GM18858 (cell line): Measurements from ENCODE around the gene PIP4K2A.

Experiments
- ATAC-seq: cut with Tn5 transposase; IDR thresholded peaks from one replicate; pipeline ENCODE4 v1.9.1; 2021; ENCODE audit not compliant: unreplicated experiment

Gene PIP4K2A

GRCh38 chr10:22622242-22622806, 92.1 kb downstream of the PIP4K2A start:
- ATAC-seq, result no peak

DNA sequence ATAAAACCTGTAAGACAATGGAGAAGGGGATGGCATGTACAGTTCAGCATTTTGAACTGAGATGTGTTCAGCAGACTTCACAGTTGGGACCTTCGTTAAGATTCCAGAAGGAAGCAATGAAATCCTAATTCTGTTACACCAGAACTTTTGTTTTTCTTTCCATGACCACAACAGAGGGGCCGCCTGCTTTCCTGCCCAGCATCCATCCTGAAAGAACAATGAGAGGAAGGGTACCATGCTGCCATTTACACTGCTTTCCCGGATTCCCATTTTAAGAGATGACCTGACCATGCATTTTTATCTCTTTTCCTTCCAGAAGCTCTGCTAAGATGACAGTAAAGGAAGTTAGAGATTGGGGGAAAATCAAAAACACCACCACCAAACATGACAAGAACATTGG, 92.7 kb downstream of the PIP4K2A start:
- no peak for ATAC-seq

DNA sequence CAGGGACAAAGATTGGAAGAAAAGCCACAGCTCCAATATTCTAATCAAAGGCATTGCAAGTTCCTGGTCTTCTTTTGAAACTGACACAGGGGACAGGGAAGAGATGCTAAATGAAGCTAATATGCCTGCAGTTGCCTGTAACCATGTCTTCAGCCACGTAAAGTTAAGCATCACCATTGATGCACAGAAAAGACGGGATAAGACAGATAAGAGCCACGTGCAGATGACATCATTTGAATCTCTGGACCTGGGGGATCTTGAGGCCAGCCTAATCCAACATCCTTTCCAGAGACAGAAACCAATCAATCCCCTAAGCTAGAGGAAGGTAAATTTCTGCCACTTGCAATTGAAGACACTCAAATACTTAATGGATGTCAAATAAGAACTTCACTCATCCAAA, 93.4 kb downstream of the PIP4K2A start:
- no peak for ATAC-seq

DNA sequence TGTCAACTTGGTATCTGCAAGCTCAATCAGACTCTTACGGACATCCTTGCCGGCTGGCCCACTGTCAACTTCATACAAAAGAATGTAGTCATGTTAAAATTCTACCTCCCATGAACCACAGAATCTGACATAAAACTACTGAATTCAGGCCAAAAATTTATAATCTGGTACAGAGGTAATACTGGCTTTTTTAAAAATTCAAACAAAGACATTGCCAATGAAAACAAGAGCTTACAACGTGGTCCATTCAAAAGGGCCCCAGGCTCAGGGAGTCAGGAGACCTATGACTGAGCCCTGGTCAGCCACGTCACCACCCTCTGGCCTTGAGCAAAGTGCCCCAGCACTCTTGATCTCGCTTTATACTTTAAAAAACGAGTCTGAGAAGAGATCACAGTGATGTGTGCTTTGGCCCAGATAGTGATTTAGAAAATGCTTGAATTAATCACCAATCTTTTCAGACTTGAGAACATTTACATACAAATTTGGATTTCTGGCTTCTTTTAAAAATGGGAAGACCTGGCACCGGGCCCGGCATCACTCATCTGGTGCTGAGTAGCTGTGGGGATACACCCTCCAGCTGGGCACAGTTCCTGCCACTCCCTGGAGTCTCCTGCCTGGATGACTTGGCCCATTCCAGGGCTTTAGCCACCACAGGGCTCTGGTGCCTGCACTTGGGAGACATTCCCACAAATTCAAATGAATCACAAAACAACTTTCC, 94.1 kb downstream of the PIP4K2A start:
- ATAC-seq, result no peak

- ATAC-seq, result no peak
Observed at GRCh38 chr10:22619101-22619500, 95.3 kb downstream of the PIP4K2A start.

GRCh38 chr10:22618078-22618785, 96.1 kb downstream of the PIP4K2A start:
- no peak for ATAC-seq

DNA sequence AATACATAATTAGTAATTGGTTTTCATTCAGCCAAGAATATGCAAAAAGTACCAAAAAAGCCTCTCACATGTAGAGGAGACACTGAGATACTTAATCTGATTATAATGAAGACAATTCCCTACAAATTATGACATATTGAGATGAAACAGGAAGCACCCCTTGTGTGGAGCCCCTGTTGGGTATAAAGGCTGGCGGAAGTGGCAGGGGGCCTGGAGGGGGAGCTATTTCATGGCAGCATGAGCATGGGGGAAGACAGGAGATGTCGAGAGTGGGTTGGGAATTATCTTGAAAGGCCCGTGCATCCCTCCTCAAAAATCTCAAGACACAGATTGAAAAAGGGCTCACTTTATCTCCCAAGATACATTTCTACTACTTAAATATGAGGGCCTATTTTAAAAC, 96.9 kb downstream of the PIP4K2A start:
- ATAC-seq, result no peak

- ATAC-seq, result no peak
Observed at GRCh38 chr10:22617051-22617450, 97.3 kb downstream of the PIP4K2A start.

DNA sequence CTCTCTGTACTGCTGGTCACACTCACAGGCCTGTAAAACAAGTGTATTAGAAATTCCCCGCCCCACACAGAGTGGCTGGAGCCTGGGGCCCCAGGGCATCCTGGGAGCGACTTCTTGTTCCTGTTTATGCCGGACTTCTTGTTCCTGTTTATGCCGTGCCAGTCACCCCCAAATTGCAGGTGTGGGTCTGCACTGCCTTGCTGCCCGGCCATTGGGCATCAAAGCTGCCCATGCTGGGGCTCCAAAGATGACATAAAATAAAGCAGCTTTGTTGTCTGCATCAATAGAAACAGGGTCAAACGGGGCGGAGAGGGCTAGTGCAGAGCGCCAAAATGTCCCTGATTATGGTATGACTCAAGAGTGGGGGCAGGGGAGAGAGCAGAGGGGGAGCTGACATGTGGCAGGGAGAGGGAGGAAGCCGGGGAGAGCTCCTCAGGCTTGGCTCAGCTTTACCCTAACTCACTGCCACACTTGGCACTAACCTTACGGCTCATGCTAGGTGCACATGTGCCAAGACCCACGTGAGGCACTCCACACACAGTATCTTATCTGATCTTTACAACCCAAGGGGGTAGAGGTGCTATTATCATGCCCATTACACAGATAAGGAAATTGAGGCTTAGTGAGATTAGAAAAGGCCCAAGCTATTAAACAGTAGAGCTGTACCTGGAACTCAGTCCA, 98.4 kb downstream of the PIP4K2A start:
- ATAC-seq, result peak; percentile 52

DNA sequence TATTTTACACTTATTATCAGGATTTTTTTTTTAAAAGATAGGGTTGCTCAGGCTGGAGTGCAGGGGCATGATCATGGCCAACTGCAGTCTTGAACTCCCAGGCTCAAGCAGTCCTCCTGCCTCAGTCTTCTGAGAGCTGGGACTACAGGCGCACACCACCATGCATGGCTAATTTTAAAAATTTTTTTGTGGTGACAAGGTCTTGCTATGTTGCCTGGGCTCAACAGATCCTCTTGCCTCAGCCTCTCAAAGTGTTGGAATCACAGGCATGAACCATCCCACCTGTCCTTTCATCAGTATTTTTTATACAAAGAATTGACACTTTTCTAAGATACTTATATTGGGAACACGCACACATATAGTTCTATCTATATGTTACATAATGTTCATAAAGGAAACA, 99.3 kb downstream of the PIP4K2A start:
- ATAC-seq, result no peak

DNA sequence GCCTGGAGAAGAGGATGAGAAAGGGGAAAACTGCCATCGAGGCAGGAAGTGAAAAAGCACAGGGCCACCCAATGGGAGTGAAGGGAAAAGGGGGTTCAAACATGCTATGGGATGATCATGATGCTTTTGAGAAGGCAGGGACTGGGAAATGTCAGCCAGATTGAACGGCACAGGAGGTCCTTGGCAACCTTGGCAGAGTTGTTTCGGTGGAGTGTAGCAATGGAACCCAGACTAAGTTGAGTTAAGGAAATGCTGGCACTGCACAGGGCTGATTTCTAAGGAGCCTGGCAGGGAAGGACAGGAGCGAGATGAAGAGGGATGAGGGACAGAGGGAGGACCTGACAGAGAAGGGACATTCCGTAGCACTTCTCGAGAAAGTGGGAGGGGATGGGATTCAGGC, 101.4 kb downstream of the PIP4K2A start:
- no peak for ATAC-seq

- ATAC-seq, result no peak
Observed at GRCh38 chr10:22612318-22612717, 102.1 kb downstream of the PIP4K2A start.

DNA sequence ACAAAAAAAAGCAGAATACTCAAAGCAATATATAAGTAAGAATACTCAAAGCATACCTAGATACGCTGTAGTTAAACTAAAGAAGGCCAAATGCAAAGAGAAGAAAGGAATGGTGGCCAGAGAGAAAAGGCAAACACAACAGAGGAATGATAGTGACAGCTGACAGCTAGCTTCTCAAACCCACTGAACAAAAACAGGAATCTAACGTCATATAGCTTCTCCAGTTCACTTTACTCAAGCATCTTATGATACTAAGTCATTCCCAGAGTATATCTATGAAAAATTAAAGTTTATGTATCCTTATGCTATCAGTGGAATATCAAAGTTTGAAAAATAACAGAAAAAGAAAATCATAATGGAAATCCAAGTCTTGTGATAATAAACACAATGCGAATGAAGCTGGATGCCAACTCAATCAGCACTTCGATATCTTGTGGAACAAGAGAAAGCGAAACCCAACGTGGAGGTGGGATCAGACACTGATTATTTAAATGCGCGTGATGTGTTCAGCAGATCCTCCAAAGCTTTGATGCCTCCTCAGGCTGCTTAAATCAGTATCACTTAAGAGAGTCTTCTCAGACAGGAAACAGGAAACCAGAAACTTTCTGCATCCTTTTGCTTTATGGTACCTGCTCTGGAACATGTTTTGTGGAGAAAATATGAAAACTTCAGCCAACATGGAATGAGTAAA, 102.8 kb downstream of the PIP4K2A start:
- peak; percentile 48 for ATAC-seq

DNA sequence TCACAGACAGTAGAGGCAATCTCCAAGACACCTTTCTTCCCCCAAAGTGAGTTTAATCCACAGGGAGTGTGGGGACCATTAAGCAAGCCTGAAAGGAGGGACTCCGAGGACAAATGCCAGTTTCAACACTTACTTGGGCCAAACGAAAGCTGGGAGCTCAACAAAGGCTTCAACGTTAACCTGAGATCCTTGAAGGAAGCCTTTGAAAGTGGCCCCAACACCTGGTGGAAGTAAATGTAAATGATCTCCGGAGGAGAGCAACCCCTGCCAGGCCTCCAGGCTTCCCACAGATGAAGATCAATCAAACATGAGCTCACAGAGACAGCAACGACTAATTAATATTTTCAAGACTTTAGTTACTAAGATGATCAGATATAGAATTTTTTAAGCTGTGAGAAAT, 103.8 kb downstream of the PIP4K2A start:
- ATAC-seq, result no peak

DNA sequence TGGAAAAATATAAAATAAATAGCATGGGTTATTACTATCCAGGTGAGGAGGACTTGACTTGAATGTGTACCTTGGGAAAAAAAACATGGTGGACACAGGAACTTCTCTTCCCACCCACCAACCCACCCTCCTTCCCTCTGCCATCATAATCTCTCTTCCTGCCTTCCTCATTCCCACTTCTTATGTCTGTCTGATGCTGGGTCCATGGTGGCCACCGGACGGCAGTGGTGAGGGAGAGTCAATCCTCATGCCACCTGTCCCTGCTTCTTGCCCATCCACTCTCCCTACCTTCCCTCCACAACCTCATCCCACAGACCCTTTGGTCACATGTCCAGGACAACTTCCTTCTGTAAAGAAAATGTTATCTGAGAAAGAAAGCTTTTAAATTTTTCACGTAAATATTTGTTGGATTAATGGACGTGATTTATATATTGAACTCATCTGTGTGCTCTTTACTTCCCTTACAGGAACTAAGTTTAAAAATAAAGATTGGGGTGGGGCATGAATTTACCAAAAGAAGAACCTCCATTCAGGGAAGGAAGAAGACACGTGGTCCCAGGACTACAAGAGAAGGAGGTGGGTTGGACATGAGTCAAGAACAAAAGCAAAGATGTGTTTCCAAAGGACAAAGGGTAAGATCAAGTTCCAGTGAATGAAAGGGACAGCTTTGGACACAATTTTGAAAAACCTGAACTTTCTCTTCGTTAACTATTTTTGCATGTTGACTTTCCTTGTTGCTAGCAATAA, 104.5 kb downstream of the PIP4K2A start:
- no peak for ATAC-seq

GRCh38 chr10:22609251-22609650, 105.1 kb downstream of the PIP4K2A start:
- ATAC-seq, result no peak

- ATAC-seq, result no peak
Observed at GRCh38 chr10:22607261-22607660, 107.1 kb downstream of the PIP4K2A start.

DNA sequence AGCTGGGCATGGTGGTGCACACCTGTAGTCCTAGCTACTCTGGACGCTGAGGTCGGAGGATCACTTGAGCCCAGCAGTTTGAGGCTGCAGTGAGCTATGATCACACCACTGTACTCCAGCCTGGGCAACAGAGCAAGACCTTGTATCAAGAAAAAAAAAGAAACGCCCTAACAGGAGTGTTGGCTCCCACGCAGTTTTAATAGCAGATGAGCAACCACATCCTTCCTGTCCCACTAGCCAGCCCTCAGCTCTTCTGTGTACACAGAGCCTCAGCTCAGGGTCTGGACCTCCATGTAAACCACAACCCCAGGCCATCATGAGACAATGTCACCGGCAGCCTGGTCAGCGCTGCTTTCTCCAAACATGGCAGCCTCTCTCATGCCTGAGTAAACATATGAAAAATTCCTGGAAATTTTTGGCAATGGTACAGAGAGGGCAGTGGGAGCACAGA, 108.2 kb downstream of the PIP4K2A start:
- peak; percentile 96 for ATAC-seq

GRCh38 chr10:22605168-22605567, 109.2 kb downstream of the PIP4K2A start:
- ATAC-seq, result no peak

DNA sequence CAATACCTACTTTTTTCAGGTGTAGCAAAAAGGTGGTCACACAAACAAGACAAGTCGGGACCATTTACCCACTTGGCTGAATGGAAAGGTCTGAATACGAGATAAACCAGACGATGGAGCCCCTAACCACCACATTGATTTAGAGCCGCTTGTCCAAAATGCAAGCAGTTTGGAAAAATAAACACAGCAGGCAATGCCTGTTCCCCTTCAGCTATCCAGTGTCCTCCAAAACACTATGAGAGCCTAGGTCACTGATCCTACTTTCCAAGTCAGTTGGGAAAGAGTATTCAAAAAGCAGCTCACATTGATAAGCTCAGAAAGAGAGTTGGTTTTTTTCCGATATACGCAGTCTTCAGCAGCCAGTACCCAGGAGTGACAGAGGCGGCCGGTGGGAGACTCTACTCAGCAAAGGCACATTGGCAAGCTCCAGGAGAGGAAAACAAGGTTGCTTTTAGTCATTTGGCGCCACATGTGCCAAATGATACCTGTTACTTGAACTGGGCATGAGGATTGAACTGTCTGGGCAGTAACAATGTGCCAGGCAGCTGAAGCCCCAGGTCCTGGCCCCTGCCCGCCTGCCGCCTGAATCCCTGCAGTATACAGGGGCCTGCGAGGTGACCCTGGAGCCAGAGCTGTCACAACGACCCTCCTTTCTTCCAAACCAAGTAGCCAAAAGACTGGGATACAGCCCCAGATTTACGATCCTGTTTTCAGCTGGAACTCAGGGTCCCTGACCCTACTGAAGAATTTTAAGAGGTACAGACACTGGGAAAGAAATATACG, 109.8 kb downstream of the PIP4K2A start:
- ATAC-seq, result no peak
